Type B pancreatic cell (in vitro differentiated cells): ENCODE results near the gene GPR173. TPM values are rescaled to one million over a fixed set of nuclear protein-coding genes. Genes with fewer than 3 reads are reported as not detected.

Experiments
- DNase-seq: peaks from one replicate; pipeline ENCODE4 v3.0.0; 2021; ENCODE audit warnings: mixed read lengths; ENCODE audit not compliant: unreplicated experiment; ENCODE audit errors: extremely low spot score
- H3K27ac Mint-ChIP-seq: 2 replicates; pipeline ENCODE4 v1.8.0; 2021; ENCODE audit warnings: mild to moderate bottlenecking, mixed read lengths
- H3K27me3 Mint-ChIP-seq: 2 replicates; pipeline ENCODE4 v1.8.0; 2021; ENCODE audit warnings: mixed read lengths
- H3K36me3 Mint-ChIP-seq: 2 replicates; pipeline ENCODE4 v1.8.0; 2021; ENCODE audit warnings: mixed read lengths
- H3K4me1 Mint-ChIP-seq: one replicate; pipeline ENCODE4 v1.8.0; 2021; ENCODE audit warnings: mixed read lengths; ENCODE audit not compliant: unreplicated experiment
- H3K4me3 Mint-ChIP-seq: 2 replicates; pipeline ENCODE4 v1.8.0; 2021; ENCODE audit warnings: mild to moderate bottlenecking, mixed read lengths
- H3K9me3 Mint-ChIP-seq: 2 replicates; pipeline ENCODE4 v1.8.0; 2021; ENCODE audit warnings: mixed read lengths
- CTCF ChIP-seq: fragments of 200-600 bp; sonication (generic); conservative IDR thresholded peaks from 2 replicates; pipeline ENCODE4 v1.5.0; 2021; ENCODE audit warnings: antibody characterized with exemption, mild to moderate bottlenecking
- long read RNA-seq: library from polyadenylated mRNA; unstranded; transcript quantifications from one replicate; pipeline ENCODE4 v2.0.0, GENCODE V29; 2020
- total RNA-seq: library from RNA; stranded (reverse); gene quantifications from 2 replicates; pipeline ENCODE4 v1.2.1, GENCODE V29; 2021; ENCODE audit warnings: low replicate concordance

GPR173 gene
- 4.5 and 11.5 TPM in 2 replicates for total RNA-seq
- long read RNA-seq, partial matches to known transcripts, result 0 of 1 reads
- long read RNA-seq, other reads (novel, unspliced or antisense), result 1 of 1 reads

DNA sequence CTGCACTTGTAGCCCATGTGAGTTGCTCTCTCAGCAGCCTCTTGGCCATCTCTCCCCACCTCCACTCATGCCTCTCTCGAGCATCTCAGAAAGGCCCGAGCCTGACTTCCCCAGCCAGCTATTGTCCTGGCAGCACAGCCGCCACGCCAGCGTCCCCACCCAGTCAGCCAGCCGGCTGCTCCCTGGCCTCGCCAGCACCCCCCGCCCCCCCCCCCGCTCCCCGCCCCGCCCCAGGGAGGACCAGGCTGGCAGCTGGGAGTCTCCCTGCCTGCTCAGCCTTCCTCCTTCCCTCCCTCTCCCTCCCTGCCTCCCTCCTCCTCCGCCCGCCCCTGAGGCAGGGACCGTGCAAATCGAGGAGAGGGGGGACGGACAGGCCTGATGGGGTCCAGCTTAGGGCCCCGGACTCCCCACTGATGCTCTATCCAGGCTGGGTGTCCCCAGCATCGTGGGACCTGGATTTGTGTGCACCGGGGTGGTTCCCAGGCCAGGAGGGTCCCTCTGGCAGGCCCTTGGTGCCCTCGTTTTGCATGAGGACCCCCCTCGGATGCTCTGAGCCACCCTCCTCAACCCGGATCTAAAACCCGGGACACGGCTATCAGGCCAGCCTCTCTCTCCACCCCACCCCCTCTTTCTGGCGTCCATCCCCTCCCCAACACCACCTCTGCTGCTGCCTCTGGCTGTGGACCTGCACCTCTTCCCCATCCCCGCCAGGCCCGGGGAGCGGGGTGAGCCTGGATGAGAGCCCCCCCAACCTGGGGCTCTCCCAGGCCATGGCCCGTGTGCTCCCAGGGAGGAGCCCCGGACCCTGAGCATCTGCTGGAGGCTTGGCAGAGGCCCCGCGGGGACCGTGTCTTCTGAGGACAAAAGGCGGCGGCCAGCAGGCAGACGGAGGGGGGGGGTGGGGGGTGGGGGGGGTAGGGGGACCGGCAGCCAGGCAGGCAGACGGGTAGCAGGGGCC, at the start of gene GPR173:
Gene GPR173, plus strand, starts transcription at position 621 of the 958 bp plus-strand sequence. CDS start 27,833 bp downstream, outside the sequence.
- H3K4me1 Mint-ChIP-seq, result peaks cover 5% of the 10 kb centered on the region
- H3K4me3 Mint-ChIP-seq, result peak within 1 kb of the TSS; percentile 88
- no peaks in the 10 kb centered on the region for H3K9me3 Mint-ChIP-seq
- no peaks in the 10 kb centered on the region for H3K36me3 Mint-ChIP-seq
- H3K27me3 Mint-ChIP-seq, result no peaks in the 10 kb centered on the region
- TF ChIP-seq CTCF, result no peak
- DNase-seq, result no peak
- H3K27ac Mint-ChIP-seq, result peak within 1 kb of the TSS; percentile 50

- H3K9me3 Mint-ChIP-seq, result peaks cover 3% of the 10 kb centered on the region
- no peak overlapping the region for H3K4me3 Mint-ChIP-seq
- no peak overlapping the region for H3K27ac Mint-ChIP-seq
- H3K4me1 Mint-ChIP-seq, result peaks cover 12% of the 10 kb centered on the region
- H3K27me3 Mint-ChIP-seq, result no peaks in the 10 kb centered on the region
- H3K36me3 Mint-ChIP-seq, result no peaks in the 10 kb centered on the region
- peak; percentile 25 for DNase-seq
- TF ChIP-seq CTCF, result no peak
Observed at GRCh38 chrX:53000447-53001135, 48.0 kb upstream of the GPR173 start.

DNA sequence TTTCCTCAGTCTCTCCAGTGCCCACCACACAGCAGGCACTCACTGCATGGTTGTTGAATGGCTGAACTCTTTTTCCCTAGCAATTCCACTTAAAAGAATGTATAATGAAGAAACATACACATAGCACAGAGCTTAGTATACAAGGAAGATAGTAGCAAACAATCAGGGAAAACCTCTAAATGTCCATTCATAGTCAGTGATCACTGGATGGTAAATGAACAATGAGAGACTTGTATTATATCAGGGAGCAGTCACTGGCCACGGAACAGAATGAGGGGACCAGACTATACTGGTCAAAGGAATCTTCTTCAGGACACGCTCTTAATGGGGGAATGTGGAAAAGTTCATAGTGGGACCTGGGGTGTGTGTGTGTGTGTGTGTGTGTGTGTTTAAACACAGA, 46.6 kb upstream of the GPR173 start:
- H3K4me1 Mint-ChIP-seq, result peaks cover 12% of the 10 kb centered on the region
- DNase-seq, result peak; percentile 10
- no peak for TF ChIP-seq CTCF
- no peak overlapping the region for H3K4me3 Mint-ChIP-seq
- no peak overlapping the region for H3K27ac Mint-ChIP-seq
- no peaks in the 10 kb centered on the region for H3K36me3 Mint-ChIP-seq
- H3K9me3 Mint-ChIP-seq, result peaks cover 4% of the 10 kb centered on the region
- H3K27me3 Mint-ChIP-seq, result no peaks in the 10 kb centered on the region

DNA sequence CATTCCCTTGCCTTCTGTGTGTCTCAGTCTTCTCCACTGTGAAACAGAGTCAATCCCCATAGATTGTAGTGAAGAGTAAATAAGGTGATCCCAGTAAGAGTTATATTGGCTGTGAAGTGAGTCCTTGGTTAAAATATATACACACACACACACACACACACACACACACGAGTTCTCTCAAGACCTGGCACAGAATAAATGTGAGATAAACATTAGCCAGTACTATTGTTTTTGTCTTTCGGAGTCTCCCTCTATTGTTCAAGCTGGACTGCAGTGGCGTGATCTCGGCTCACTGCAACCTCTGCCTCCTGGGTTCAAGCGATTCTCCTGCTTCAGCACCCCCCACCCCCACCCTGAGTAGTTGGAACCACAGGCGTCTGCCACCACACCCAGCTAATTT, 45.5 kb upstream of the GPR173 start:
- H3K27ac Mint-ChIP-seq, result no peak overlapping the region
- H3K27me3 Mint-ChIP-seq, result no peaks in the 10 kb centered on the region
- H3K36me3 Mint-ChIP-seq, result no peaks in the 10 kb centered on the region
- TF ChIP-seq CTCF, result no peak
- peaks cover 12% of the 10 kb centered on the region for H3K4me1 Mint-ChIP-seq
- no peak overlapping the region for H3K4me3 Mint-ChIP-seq
- DNase-seq, result no peak
- H3K9me3 Mint-ChIP-seq, result peaks cover 4% of the 10 kb centered on the region

DNA sequence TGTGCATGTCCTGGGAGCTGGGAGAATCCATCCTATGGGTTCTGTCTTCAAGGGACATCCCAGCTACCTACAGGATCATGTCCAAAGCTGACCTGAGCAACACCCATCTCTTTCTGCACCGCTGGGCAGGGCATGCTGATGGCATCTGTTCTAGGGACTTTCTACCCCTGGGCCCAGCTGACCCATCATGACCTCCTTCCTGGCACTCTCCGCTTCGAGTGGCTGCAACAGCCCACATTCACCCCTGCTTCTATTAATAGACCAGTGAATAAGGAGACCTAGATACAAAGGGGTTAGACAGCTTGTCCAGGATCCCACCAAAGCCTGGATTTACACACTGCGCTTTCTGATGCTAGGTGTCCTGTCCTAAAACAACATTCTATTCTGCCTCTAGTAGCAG, 44.6 kb upstream of the GPR173 start:
- Mint-ChIP-seq H3K27ac (no peak overlapping the region), H3K36me3 (no peaks in the 10 kb centered on the region), H3K4me1 (peaks cover 12% of the 10 kb centered on the region), H3K9me3 (peaks cover 4% of the 10 kb centered on the region), H3K4me3 (no peak overlapping the region), H3K27me3 (no peaks in the 10 kb centered on the region)
- TF ChIP-seq CTCF, result no peak
- DNase-seq, result peak; percentile 42
